Activated T-cell treated with anti-CD3 and anti-CD28 coated beads for 1 hour (primary cell): ENCODE results near the gene GTSE1.
A peak's percentile ranks its signal among the peaks of the same experiment; 100 is the strongest.

ENCODE experiments used
- DNase-seq: peaks from one replicate; pipeline ENCODE4 v3.0.0-alpha.2; 2020; ENCODE audit warnings: low read depth

The GTSE1 gene

DNA sequence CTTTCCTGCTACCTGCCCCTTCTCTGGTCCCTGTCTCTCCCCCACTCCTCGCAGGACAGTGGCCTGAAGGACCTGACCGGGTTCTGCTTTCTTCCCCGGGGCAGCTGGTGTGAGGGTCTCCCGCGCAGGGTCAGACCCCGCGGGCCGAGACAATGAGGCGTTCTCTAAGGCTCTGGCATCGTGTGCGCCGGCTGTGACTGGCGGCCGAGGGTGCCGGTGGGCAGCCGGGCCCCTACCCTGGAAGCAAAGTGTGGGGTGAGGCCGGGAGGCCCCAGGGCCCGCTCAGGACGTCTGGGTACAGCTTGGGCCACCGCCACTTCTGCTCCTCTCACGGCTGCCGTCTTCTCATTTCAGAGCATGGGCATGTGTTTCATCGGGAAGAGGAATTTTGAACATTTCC is 55.1 kb downstream of the GTSE1 start:
- DNase-seq, result no peak

DNA sequence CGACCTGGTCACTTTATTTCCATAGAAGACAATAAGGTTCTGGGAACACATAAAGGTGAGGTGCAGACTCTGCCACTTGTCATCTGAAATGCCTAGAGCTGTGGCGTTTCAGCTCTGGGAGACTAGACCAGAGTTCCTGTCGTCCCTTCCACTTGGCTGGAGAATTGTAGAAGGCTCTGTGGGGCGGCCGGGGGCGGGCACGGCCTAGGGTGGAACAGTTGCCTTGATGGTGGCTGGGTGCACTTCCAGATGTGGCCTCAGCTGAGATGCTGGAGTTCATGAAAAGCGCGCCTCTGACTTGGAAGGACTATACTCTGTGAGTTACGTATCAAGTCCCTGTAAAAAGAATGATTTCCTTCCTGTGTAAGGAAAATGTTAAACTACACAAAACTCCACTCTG is 55.6 kb downstream of the GTSE1 start:
- no peak for DNase-seq

DNA sequence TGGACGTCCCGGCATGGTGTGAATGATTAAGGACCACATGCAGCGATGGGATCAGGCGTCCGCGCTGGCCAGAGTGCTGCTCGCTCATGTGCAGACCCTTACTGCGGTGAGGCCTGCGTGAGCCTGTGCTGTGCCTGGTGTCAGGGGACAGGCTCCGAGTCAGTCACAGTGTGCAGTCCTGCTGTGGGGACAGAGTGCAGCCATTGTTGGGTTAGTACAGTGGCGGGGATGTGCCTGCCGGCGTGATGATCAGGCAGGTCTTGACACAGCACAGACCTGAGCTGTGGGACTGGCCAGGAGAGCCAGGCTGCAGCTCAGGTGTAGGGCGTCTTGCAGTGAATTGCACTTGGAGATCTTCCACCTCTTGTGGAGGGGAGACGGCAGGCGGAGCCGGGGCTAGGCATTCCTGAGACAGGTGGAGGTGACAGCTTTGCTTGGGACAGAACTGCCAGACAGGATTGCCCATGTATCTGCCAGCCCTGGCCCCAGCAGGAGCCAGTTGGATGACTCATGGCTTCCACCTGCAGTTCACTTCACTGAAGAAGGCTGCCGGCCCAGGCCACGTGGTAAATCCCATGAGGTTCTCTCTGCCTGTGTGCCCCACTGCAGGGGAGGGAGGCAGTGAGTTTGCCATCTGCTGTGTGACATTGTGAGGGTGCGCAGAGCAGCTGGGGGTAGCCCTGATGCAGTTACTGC is 56.2 kb downstream of the GTSE1 start:
- no peak for DNase-seq

DNA sequence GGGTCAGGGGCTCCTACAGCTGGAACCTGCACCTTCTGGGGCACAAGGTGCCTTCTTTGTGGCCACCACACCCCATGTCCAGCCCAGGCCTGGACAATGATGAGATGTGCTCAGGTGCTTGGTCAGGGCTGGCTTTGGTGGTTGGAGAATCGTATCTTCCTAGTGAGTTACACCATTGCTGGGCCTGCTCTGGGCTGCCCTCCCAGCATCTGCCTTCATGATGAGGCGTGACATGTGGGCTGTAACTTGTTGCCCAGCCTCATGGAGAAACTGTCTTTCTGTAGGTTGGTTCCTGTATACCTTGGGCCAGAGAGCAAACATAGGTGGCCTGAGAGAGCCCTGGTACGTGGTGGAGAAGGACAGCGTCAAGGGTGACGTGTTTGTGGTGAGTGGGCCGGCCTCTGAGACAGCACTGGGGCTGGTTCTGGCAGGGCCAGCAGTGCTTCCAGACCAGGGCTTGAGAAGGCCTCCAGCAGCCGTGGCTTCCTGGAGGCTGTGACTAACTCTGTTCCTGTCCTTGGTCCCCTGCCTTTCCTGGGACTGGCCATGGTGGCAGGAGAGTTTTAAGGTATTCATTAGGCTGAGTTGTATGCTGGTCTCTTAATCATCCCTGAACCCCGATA is 56.9 kb downstream of the GTSE1 start:
- no peak for DNase-seq

DNA sequence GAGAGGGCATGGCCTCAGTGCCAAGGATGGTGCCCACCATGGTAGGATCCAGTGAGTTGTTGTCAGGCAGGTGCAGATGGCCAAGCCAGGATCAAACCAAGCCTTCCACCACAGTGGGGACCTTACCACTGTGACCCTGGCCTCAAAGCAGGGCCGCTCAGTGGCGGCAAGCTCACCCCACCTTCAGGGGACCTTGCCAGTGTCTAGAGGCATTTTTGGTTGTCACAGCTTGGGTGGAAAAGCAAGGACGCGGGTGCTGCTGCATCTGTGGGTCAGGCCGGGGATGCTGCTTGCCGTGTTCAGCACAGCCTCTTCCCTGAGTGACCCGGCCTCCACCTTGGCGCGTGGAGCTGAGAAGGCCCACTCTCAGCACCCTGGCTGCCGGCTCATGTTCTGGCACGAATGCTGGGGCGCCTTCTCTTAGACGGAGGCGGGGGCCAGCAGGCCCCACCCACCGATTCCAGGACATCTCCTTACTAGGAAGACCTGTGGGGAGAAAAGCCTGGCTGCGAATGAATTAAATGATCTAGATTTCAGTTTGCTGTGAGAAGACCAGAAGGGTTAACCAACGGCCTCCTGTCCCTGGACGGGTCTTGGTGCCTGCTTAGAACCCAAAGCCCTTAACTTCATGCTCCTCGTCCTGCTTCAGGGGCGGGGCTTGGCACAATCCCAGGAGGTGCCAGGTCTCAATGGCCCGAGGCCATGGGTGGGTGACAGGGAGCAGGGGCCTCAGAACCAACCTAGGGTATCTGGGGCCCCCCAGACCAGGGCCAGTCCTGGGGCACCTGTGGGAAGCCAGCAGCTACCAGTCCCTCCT is 57.7 kb downstream of the GTSE1 start:
- DNase-seq, result no peak

DNA sequence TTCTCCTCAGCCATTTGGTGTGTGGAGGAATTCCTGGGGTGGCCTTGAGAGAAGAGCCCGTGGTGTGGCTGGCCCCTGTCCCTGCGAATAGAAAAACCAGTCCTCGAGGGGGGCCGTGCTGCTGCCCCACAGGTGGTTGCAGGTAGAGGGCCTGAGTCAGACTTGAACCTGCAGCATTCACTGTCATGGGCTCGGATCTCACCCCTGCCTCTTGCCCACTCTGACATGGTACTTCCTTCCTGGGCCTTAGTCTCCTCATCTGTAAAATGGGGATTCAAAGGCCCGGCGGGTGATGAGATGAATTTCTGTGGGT is 58.3 kb downstream of the GTSE1 start:
- no peak for DNase-seq

DNA sequence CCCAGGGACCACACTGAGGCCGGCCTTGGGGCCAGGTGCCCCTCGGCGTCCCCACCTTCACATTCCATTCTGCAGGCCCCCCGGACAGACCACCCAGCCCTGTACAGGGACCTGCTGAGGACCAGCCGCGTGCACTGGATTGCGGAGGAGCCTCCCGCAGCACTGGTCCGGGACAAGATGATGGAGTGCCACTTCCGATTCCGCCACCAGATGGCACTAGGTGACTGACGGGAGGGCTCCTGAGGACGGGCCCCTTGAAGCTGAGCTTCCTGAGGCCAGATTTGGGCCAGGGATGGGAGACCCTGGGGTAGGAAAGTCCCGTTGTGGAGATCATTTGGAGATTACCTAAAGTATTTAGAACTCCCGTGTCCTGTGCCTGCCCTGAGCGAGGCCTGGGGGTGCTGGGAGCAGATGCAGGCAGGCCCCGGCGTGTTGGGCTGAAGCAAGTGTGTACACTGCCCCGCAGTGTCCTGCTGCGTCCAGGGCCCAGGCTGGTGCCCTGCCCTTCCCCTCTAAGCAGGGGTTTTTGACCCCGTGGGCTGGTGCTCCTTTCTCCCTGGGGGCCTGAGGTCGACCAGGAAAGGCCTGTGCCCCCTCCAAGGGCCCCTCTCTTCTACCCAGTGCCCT is 58.8 kb downstream of the GTSE1 start:
- peak; percentile 51 for DNase-seq

DNA sequence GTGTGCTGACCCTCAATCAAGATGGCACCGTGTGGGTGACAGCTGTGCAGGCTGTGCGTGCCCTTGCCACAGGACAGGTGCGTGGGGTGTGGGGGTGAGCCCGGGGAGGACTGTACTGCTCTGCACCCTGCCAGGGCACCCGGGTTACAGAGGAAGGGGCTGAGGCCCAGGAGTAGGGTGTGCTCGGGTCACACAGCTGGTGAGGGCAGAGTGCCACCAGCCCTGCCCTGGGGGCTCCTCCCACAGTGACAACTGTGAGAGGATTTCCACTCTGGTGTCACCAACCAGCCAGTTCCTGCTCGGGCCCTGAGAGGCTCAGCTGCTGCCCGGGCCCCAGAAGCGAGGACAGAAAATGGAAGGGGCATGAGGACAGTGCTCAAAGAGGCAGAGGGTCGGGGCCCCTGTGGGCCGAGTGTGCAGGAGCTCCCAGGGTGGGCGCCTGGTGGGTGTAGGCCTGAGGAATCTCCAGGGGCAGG is 59.4 kb downstream of the GTSE1 start:
- DNase-seq, result no peak

DNA sequence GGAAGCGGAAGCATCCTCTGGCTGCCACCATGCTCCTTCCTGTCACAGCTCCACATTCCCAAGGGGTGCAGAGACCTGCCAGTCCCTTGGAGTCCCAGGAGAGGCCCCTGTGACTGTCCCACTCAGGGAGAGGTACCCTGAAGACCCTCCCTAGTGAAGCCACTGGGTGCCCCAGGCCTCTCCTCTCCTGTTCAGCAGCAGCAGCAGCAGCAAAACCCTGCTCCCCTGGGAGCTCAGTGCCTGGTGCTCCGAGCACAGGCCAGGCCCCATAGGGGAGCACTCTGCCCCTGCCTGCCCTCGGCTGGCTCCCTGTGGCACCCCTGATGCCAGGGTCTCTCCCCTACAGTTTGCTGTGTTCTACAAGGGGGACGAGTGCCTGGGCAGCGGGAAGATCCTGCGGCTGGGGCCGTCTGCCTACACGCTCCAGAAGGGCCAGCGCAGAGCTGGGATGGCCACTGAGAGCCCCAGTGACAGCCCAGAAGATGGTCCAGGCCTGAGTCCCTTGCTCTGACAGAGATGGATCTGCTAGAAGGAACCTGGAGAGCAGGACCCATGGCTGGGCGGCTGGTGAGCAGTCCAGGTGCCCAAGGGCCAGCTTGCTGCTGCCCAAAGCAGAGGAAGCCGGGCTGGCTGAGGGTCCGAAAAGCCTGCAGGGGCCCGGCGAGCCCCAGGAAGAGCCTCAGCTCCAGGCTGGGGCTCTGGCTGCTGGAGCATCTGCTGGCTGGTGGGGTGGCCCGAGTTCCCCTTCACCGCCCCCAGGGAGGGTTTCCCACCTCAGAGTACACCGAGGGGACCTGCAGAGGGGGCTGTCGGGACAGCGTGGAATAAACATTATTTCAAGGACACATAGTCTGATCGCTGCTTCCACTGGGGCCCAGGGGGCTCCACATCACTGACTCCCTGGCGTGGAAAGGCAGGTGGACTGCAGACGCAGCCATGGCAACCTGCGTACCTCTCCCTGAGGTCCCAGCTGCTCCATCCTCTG is 60.1 kb downstream of the GTSE1 start:
- DNase-seq, result no peak

DNA sequence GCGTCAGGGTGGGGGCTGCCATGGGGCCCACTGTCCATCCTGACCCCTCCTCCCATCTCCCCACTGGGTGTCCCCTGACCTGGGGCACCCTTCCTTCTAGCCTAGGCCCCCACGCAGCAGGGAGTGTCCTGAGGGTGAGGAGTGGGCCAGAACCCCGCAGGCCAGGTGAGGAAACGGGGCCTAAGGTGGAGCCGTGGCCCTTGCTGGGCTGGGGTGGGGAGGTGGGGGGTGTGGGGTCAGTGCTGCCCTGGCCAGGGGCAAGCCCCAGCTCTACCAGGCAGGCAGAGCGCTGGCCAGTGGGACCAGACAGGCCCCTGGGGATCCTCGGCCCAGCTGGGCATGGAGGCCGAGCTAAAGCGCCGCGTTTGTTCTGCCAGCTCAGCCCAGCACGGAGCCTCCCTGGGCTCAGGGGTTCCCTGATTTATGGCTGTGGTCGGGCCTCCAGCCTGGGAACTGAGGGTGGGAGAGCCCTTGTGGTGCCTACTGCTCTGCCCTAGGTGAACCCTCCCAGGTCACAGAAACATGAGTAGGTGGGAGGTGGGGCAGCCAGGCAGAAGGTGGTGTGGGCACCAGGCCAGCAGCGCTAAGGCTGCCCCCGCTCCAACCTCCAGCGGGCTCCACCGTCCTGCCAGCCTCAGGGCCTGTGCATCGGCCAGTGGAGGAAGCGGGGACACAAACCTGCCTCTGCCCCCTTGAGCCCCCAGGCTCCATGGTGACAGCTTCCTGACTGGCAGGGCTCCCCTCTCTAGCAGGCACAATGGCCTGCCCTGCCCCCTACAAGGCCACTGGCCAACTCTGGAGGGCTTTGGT is 61.2 kb downstream of the GTSE1 start:
- DNase-seq, result no peak

DNA sequence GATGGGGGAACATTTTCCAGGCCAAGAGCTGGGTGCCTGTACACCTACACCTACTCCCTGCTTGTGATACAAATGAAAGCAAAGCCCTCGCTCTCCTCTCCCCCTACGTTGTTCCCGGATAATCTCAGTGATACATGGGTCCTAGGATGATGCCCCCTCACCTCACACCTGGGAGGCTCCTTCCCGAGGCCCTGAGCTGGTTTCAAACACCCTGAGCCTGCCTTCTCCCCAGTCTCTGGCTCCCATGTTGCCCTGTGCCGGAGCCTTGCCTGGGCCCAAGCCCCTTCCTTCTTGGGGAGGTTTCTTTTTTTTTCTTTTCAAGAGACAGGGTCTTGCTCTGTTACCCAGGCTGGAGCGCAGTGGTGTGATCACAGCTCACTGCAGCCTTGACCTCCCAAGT is 62.1 kb downstream of the GTSE1 start:
- DNase-seq, result no peak

DNA sequence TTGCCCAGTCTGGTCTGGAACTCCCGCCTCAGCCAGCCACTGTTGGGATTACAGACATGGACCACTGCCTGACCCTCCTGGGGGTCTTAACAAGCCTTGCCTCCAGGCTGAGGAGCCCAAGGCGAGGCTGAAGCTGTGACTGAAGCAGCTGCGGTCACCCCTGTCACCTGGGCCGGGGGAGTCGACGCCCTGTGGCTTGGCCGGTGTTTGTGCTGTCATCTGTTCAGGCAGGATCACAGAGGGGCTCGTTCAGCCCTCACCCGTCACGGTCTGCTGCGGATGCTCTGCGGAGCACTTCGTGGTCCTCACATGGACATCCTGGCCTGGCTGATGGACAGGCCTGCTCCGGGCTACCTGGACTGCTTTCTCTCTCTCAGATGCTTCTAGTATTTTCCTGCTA is 62.7 kb downstream of the GTSE1 start:
- DNase-seq, result no peak

DNA sequence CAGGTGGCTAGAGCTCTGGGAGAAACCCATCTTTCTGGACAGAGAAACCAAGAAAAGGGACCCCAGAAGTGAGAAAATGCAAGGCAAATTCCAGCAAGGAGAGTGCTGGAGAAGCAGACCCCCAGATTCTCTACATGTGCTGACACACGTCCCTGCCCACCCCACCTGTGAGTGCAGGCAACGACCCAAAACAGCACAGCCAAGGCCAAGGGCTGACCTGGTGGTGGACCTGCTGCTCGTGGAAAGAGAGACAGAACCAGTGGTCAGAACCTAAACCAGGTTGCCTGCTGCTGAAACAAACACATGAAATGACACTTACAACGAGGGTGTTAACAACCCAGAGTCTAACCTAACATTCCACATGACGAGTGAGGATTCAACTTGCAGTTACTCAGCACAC is 63.4 kb downstream of the GTSE1 start:
- DNase-seq, result no peak

DNA sequence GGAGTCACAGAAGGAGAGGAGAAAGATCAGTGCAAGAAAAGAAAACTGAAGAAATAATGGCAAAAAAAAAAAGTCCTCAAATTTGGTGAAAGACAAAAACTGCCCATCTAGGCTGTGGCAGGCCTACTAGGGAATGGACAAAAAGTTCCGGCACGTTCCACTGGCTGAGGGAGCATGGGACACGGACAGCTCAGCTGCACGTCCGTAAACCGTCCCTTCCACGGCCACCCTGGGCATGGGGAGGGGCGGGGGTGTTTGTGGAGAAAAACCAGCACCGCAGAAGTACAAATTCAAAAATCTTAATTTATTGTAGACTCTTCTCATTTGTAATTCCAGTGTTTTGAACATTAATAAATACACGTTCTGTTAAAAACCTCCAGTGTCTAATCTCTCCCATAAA is 64.2 kb downstream of the GTSE1 start:
- no peak for DNase-seq

DNA sequence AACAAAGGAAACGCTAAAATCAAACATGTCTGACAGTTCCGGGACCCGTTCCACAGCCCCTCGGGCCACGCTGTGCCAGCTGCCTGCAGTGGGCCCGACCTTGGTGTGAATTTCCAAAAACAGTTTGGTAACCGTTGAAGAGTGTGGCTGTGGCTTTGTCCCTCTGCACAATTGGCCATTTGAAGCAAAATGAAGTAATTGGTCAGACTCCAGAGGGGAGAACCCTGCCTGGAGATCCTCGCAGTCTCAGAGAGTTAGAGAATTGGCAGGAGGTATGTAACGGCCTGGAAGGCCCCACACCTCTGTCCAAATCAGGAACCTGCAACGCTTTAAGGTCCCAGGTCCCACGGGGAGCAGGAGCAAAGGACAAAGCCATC is 65.1 kb downstream of the GTSE1 start:
- no peak for DNase-seq

DNA sequence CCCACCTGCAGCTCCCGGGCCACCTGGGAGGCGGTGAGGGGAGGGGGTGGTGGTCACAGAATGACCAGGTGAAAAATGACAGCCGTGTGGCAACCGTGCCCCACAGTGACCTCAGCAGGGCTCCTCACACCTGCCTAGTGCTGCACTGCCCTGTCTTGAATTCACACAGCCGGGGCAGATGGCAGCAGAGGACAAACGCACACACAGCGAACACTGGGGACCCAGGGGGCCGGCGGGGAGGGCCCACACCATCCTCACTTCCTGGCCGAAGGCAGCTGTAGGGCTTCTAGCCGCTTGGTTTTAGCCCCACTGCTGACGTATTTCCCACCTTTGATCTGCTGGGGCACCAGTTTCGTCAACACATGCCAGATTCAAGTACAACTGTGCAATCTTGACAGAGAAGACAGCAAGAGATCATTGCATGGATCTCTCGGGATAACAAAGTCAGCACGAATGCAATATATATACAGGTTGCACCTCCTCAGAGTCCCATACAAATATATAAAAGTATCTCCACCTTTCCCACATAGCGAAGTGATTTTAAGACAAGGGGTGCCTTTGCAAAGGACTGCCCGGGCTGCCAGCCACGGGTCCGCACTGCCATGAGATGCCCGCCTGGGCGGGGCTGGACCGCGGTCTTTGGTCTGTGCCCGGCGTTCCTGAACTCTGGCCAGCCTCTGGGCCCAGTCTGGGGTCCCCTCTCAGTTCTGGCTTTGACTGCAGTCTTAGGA is 65.7 kb downstream of the GTSE1 start:
- DNase-seq, result no peak

DNA sequence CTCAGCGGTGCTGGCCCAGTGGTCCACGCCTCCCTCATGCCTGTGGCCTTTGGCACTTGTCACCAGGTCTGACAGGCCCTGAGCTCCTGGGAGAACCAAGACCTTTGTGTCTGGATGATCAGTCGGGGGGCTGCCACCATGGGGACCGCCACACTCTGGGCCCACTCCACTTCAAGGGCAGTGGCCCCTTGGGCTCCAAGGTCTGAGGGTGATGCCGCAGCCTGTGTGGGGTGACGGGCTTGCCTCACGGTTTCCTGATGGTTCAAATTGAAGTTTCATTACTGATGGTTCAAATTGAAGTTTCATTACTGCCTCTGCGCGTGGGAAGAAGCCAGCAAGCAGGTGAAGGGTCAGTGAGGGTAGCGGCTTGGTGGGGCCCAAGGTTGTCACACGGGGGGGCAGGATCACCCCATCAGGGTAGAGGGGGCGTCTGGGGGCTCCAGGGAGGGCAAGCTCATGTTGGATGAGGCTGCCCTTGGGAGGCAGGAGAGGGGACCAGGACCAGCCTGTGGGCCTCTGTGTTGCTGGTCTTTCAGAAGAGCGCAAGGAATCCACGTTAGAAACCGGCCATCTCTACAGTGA is 66.4 kb downstream of the GTSE1 start:
- no peak for DNase-seq

DNA sequence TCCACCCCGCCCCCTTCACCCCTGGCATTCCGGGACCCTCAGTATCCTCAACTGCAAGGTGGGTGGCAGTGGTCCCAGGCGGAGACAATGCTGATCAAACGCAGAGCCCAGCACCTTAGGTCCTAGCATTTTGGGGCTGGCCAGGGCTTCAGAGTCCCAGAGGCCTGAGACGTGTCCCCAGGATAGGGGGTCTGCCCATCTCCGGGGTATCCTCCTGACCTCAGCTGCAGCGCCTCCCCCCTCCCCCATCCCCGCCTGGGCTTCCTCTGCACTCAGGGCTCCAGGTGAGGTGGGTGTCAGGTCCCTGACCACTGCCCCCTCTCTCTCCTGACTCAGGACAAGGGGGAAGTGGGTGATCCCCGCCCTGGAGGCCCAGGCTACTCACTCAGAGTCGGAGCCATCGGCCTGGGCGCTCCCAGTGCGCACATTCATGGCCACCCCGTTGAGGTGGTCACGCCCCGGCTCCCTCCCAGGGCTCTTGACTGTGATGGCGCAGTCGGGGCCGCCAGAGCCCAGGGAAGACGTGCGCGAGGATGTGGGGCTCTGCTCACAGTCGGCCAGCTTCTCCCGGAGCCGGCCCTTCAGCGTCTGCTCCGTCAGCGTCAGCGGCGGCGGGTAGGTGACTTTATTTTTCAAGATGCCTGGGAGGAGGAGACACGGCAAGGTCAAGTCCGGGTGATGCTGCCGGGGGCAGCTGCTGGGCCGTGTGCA is 67.1 kb downstream of the GTSE1 start:
- no peak for DNase-seq
